Panc1 (cell line): ENCODE data around the gene PTGR1.

Experiments
- CTCF ChIP-seq: fragments of 450-650 bp; IDR thresholded peaks from 2 replicates; pipeline ENCODE4 v1.5.1; 2017; ENCODE audit warnings: mild to moderate bottlenecking
- POLR2AphosphoS5 ChIP-seq: IDR thresholded peaks from 2 replicates; pipeline ENCODE4 v1.6.1; 2012; ENCODE audit warnings: mild to moderate bottlenecking, low read depth, low read length, moderate library complexity
- REST ChIP-seq, 2 experiments: IDR thresholded peaks; 2 replicates each; pipeline ENCODE4 v1.6.1; 2011 to 2012; ENCODE audit warnings: low read depth in 2 of 2, control low read depth in 1 of 2, low read length in 1 of 2, mild to moderate bottlenecking in 1 of 2, moderate library complexity in 1 of 2; ENCODE audit not compliant: insufficient read depth in 1 of 2
- TCF7L2 ChIP-seq: IDR thresholded peaks from 2 replicates; pipeline ENCODE4 v1.6.1; 2011; ENCODE audit warnings: mild to moderate bottlenecking, low read depth, low read length, inconsistent platforms

GRCh38 chr9:111599955-111600343 is 502 bp upstream of the PTGR1 start:
- TF ChIP-seq CTCF (no peak), TCF7L2 (no peak), POLR2AphosphoS5 (no peak), REST (IDR thresholded peaks at IDR 0.05; ENCODE audit: insufficient read depth in 1 of 2, low read depth in 2 of 2, low read length in 1 of 2) (no peak)
